ENCODE data around the gene PRR20A.
"Not testable (repeated sequence)": the region's sequence is repeated elsewhere in the genome, so short reads cannot be mapped to it uniquely, and the experiment has no call there.

Gene PRR20A

GRCh38 chr13:57140235-57140968 lies at the start of gene PRR20A:
PRR20A (plus strand) TSS chr13:57140918; CDS start chr13:57141305, 387 bp downstream.
- DNase-seq (ENCODE audit: low read depth in 3 of 3) = not testable (repeated sequence)

GRCh38 chr13:57114945-57115344 lies 25.8 kb upstream of the PRR20A start:
- no peak for DNase-seq (ENCODE audit: low read depth in 3 of 3)

- DNase-seq (ENCODE audit: low read depth in 3 of 3) = no peak
Measured at GRCh38 chr13:57123681-57124080, 17.0 kb upstream of the PRR20A start.

GRCh38 chr13:57128909-57129308 lies 11.8 kb upstream of the PRR20A start:
- DNase-seq (ENCODE audit: low read depth in 3 of 3) = no peak

- no peak for DNase-seq (ENCODE audit: low read depth in 3 of 3)
Measured at GRCh38 chr13:57136093-57136492, 4.6 kb upstream of the PRR20A start.

- no peak for DNase-seq (ENCODE audit: low read depth in 3 of 3)
Measured at GRCh38 chr13:57137585-57137984, 3.1 kb upstream of the PRR20A start.

- no peak for DNase-seq (ENCODE audit: low read depth in 3 of 3)
Measured at GRCh38 chr13:57138988-57139387, 1.7 kb upstream of the PRR20A start.

GRCh38 chr13:57139781-57140180 lies 937 bp upstream of the PRR20A start:
- DNase-seq (ENCODE audit: low read depth in 3 of 3) = not testable (repeated sequence)

GRCh38 chr13:57147188-57147587 lies 6.5 kb downstream of the PRR20A start, which contains the start of gene PRR20B:
PRR20B (plus strand) TSS chr13:57147488; CDS start chr13:57147875, 387 bp downstream.
- not testable (repeated sequence) for DNase-seq (ENCODE audit: low read depth in 3 of 3)

GRCh38 chr13:57148106-57148505 lies 7.4 kb downstream of the PRR20A start:
- not testable (repeated sequence) for DNase-seq (ENCODE audit: low read depth in 3 of 3)

- DNase-seq (ENCODE audit: low read depth in 3 of 3) = not testable (repeated sequence)
Measured at GRCh38 chr13:57153761-57154160, 13.0 kb downstream of the PRR20A start, which contains the start of gene PRR20C. PRR20C (plus strand) TSS chr13:57154061; CDS start chr13:57154448, 387 bp downstream.

- DNase-seq (ENCODE audit: low read depth in 3 of 3) = not testable (repeated sequence)
Measured at GRCh38 chr13:57160332-57160731, 19.6 kb downstream of the PRR20A start, which contains the start of gene PRR20D. PRR20D (plus strand) TSS chr13:57160632; CDS start chr13:57161019, 387 bp downstream.

- not testable (repeated sequence) for DNase-seq (ENCODE audit: low read depth in 3 of 3)
Measured at GRCh38 chr13:57166897-57167296, 26.2 kb downstream of the PRR20A start, which contains the start of gene PRR20E. PRR20E (plus strand) TSS chr13:57167197; CDS start chr13:57167584, 387 bp downstream.

GRCh38 chr13:57191667-57192066 lies 50.9 kb downstream of the PRR20A start:
- no peak for DNase-seq (ENCODE audit: low read depth in 3 of 3)
